GM18499 (cell line): ENCODE data around the gene ERC1.
"Not testable (repeated sequence)": the region's sequence is repeated elsewhere in the genome, so short reads cannot be mapped to it uniquely, and the experiment has no call there.

ENCODE experiments used
- ATAC-seq: cut with Tn5 transposase; IDR thresholded peaks from one replicate; pipeline ENCODE4 v1.9.1; 2021; ENCODE audit warnings: moderate number of reproducible peaks; ENCODE audit not compliant: insufficient read depth, unreplicated experiment

ERC1 gene

DNA sequence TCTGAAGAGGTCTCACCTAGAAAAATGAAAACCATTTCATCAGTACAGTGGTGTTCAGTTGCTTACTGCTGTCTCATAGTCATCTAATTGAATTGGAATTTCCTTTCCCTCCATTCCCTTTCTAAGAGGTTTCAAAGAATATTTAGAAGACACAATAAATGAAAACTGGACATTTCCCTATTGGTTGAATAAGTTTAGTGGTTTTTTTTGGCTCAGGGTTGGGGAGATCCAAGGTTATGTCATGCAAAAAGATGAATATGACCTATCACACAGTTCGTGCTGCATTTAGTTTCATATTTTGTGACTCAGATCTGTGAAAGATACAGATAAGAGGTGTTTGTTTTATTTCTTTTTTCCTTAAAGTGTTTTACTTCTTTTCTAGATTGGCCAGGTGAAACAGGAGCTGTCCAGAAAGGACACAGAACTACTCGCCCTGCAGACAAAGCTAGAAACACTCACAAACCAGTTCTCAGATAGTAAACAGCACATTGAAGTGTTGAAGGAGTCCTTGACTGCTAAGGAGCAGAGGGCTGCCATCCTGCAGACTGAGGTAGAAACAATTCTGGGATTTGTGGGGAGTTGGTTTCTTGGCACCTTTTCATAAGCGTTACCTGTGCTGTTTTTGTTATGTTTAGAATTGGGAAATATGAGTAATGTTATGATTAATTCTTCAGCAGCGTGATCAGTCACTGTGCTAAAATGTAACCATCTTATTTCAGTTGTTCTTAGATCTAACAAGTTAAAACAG, 124.6 kb downstream of the ERC1 start:
- no peak for ATAC-seq

- no peak for ATAC-seq
Observed at GRCh38 chr12:1117371-1117770, 126.3 kb downstream of the ERC1 start.

DNA sequence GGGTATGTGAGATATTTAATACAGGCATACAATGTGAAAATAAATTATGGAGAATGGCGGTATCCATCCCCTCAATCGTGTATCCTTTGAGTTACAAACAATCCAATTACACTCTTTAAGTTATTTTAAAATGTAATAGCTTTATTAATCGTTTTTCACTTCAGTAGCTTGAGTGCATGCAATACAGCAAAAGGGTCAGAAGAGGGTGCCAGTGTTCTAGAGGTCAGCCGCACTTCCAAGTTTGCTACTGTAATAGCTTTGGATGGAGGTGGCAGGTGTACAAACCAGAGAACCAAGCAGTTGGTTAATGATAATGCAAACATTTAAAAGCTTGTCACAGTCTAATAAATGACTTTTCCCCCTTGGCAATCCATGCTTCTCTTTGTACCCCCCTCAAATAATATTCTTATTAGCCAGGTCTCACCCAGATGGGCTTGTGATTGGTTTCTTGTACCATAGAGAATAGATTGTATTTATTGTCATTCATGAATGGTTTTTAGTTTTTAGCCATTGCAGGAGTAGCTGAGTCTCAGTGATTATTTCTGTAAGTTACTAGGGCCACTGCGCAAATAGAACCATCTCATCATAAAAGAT, 127.0 kb downstream of the ERC1 start:
- ATAC-seq, result no peak

DNA sequence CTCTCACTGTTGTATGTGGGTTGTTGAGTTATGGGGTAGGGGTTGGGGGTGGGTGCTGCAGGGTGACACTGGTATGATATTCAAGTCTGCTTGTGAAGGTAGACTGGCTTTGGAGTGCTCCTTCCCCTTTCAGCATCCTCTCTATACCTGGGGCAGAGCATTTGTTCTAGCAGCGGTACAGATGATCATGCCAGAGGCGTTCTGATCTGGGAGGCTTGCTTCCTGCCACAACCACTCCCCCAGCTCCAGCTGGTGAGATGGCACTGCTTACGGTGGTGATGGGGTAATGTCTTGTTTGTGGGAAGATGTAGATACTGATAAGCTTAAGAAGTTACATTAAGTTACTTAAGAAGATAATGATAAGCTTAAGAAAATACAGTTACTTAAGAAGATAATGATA, 131.8 kb downstream of the ERC1 start:
- ATAC-seq, result no peak

DNA sequence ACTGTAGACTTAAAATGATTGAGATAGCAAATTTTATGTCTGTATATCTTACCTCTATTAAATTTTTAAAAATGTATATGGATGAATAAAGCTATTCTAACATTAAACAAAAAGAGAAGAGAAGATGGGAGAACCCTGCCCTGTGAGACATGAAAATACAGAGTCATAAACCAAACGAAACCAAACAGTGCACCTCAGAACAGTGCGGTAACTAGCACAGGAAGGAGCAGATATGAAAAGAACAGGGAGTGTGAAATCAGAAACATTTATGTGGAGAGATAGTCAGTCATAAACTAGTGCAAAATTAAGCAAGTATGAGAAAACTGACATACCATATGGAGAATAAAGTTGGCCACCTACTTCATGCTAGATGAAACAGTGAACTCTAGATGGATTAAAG, 135.1 kb downstream of the ERC1 start:
- no peak for ATAC-seq

DNA sequence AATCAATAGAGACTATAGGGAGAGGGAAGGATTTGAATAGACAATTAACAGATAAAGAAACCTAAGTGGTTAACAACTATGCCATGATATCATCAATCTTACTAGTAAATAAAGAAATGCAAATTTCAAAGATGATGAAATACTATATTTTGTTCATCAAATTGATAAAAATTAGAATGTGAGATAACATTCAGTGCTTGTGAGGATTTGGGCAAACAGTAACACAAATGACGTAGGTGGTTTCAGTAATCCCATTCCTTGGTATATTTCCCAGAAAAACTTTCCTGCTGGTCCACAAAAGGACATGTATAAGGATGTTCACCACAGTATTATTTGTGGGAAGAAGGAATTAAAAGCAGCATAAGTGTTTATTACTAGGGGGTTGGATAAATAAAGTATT, 136.0 kb downstream of the ERC1 start:
- no peak for ATAC-seq

- no peak for ATAC-seq
Observed at GRCh38 chr12:1130164-1130563, 139.1 kb downstream of the ERC1 start.

- no peak for ATAC-seq
Observed at GRCh38 chr12:1130571-1130970, 139.5 kb downstream of the ERC1 start.

DNA sequence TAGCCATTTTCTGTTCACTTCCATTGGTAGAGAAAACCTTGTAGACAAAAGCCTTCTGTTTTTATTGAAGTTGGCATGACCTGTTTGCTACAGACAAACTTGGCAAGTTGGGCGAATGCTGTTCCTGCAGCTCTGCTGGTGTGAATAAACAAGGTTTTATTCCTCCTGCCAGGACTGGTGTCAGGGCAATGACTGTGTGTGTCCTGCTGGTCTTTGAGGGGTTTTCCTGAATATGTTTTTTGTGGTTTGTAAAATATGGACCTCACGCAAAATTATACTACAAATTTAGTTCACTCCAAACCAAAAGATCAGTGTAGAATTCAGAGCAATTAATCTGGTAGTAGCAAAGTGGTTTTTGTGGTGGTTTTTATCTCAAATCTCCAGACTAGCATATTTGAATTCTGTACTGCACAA, 140.8 kb downstream of the ERC1 start:
- ATAC-seq, result no peak

DNA sequence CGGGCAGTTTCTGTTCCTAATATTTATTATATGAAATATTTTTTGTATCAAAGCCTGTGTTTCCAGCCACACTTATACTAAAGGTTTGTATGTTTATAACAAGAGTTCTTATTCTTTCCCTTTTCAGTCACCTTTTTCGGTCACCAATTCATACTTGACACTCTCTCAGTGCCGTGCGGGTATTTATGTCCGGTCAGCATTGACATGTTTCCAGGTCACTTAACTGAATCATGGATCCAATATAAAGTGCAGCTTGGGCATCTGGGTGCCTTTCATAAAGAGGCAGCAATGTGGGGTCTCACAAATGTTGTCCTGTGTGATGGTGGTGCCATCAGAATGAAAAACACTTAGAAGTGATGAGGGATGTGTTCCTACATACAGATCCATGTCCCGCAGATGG, 141.3 kb downstream of the ERC1 start:
- ATAC-seq, result no peak

- ATAC-seq, result no peak
Observed at GRCh38 chr12:1138691-1139090, 147.7 kb downstream of the ERC1 start.

GRCh38 chr12:1146758-1147157, 155.7 kb downstream of the ERC1 start:
- ATAC-seq, result not testable (repeated sequence)

DNA sequence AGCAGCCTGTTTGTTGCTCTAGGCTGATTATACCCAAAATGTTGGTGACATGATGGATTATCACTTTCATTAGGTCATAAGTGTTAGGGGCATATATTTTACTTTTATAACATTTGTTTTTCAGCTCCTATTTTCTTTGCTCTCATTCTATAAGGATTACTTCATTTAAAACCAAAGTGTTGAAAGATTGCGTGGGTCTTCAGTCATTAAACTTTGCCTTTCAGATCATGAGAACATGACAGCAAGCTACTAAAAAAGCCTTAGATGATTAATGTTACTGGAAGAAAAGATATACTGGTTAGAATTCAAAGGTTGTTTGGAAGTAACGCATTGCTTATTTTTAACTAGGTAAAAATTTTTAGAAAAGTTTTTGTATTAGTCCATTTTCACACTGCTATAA, 156.8 kb downstream of the ERC1 start:
- no peak for ATAC-seq

GRCh38 chr12:1157046-1157445, 166.0 kb downstream of the ERC1 start:
- no peak for ATAC-seq

GRCh38 chr12:1161197-1161596, 170.2 kb downstream of the ERC1 start:
- no peak for ATAC-seq

GRCh38 chr12:1162081-1162760, 171.2 kb downstream of the ERC1 start:
- no peak for ATAC-seq

DNA sequence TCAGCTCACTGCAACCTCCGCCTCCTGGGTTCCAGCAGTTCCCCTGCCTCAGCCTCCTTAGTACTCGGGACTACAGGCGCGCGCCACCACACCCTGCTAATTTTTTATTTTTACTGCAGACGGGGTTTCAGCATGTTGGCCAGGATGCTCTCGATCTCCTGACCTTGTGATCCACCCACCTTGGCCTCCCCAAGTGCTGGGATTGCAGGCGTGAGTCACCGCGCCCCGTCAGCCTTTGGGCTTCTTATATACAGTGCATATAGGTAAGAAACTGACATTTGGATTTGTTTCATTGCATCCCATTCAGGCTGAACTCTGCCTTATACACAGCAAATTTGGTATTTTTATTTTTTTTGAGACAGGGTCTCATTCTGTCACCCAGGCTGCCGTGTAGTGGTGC, 176.8 kb downstream of the ERC1 start:
- no peak for ATAC-seq

GRCh38 chr12:1170411-1170810, 179.4 kb downstream of the ERC1 start:
- ATAC-seq, result no peak

DNA sequence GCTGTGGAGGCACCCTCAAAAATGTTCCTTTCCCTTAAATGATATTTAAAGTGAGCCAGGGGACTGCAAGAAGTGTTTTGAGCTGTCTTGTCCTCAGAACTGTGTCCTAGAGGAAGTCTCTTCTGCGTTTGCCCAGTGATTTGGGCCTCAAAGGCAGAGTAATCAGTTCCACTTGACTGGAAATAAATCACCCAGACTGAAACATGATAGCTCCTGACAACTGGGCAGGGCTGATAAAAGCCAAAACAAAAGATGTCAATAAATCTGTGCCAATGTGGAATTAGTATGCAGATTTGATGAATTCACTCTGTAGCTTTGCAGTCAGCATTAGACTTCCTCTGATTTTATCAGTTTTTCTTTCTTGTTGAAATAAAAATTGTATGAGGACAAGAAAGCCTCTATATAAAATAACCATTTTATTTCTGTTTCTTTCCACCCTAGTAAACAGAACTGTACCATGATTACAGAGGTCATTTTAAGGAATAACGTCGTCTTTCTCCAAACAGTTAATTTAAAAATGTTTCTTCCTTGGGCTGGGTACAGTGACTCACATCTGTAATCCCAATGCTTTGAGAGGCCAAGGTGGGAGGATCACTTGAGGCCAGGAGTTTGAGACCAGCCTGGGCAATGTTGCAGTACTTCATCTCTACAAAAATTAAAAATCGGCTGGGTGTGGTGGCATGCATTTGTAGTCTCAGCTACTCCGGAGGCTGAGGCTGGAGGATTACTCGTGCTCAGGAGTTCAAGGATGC, 180.8 kb downstream of the ERC1 start:
- ATAC-seq, result no peak

GRCh38 chr12:1173781-1174617, 183.0 kb downstream of the ERC1 start:
- ATAC-seq, result no peak
